MV-4-11 (cell line): ENCODE data around the gene ZC3H4.
A peak's percentile ranks its signal among the peaks of the same experiment; 100 is the strongest.
"Not testable (repeated sequence)": the region's sequence is repeated elsewhere in the genome, so short reads cannot be mapped to it uniquely, and the experiment has no call there.

Experiments used
- DNase-seq: peaks from one replicate; lab custom pipeline; 2025; lab: John Stamatoyannopoulos, UW

The ZC3H4 gene

GRCh38 chr19:47107953-47108746 lies 5.4 kb downstream of the ZC3H4 start:
- DNase-seq, result no peak

GRCh38 chr19:47107202-47107952 lies 6.2 kb downstream of the ZC3H4 start:
- DNase-seq, result peak; percentile 59

- DNase-seq, result no peak
These were observed 6.8 kb downstream of the ZC3H4 start for GRCh38 chr19:47106821-47107201.

- no peak for DNase-seq
These were observed 7.7 kb downstream of the ZC3H4 start for GRCh38 chr19:47105874-47106273.

- DNase-seq, result no peak
These were observed 8.9 kb downstream of the ZC3H4 start for GRCh38 chr19:47104680-47105079.

GRCh38 chr19:47102346-47103060 lies 11.1 kb downstream of the ZC3H4 start:
- no peak for DNase-seq

- not testable (repeated sequence) for DNase-seq
These were observed 12.5 kb downstream of the ZC3H4 start for GRCh38 chr19:47101116-47101515.

- DNase-seq, result peak; percentile 34
These were observed 13.3 kb downstream of the ZC3H4 start for GRCh38 chr19:47100290-47100689.

- DNase-seq, result no peak
These were observed 14.0 kb downstream of the ZC3H4 start for GRCh38 chr19:47099576-47100050.

GRCh38 chr19:47098608-47099007 lies 15.0 kb downstream of the ZC3H4 start:
- DNase-seq, result no peak

GRCh38 chr19:47097396-47098201 lies 16.0 kb downstream of the ZC3H4 start:
- peak; percentile 81 for DNase-seq

- no peak for DNase-seq
These were observed 16.9 kb downstream of the ZC3H4 start for GRCh38 chr19:47096721-47097120.

GRCh38 chr19:47096100-47096704 lies 17.4 kb downstream of the ZC3H4 start:
- DNase-seq, result no peak

GRCh38 chr19:47095476-47096099 lies 18.0 kb downstream of the ZC3H4 start:
- peak; percentile 93 for DNase-seq

GRCh38 chr19:47094557-47095475 lies 18.8 kb downstream of the ZC3H4 start:
- peak; percentile 98 for DNase-seq

- peak; percentile 68 for DNase-seq
These were observed 19.7 kb downstream of the ZC3H4 start for GRCh38 chr19:47093841-47094240.

- DNase-seq, result no peak
These were observed 20.3 kb downstream of the ZC3H4 start for GRCh38 chr19:47093254-47093653.

- no peak for DNase-seq
These were observed 23.7 kb downstream of the ZC3H4 start for GRCh38 chr19:47089767-47090350.

GRCh38 chr19:47086280-47086679 lies 27.3 kb downstream of the ZC3H4 start:
- DNase-seq, result no peak
